HepG2 (cell line): ENCODE results near the gene LCE2D. TPM values are rescaled to one million over a fixed set of nuclear protein-coding genes. Genes with fewer than 3 reads are reported as not detected.

Source experiments
- polyA plus RNA-seq, 8 experiments: library from polyadenylated mRNA; depleted of rRNA in 3 of 8; stranded (reverse) in 7 of 8; unstranded in 1 of 8; fragments of >200 nt; fragmentation: Illumina TruSeq in 4 of 8; extraction: Trizol in 4 of 8; gene quantifications; 2 replicates each; pipeline versions ENCODE4 v1.2.1 to v1.2.3, GENCODE V29; 2011 to 2016; ENCODE audit warnings: low read depth in 4 of 8, missing spikeins in 1 of 8, mixed read lengths in 1 of 8; ENCODE audit not compliant: insufficient read depth in 1 of 8
- small RNA-seq, 3 experiments: library from RNA; depleted of rRNA; stranded (forward); fragments of <200 nt; gene quantifications; one replicate each; pipeline ENCODE3, GENCODE V24; 2012; ENCODE audit warnings: low read depth in 2 of 3, low replicate concordance in 1 of 3; ENCODE audit not compliant: insufficient read length in 3 of 3, insufficient read depth in 2 of 3
- total RNA-seq, 5 experiments: library from RNA; depleted of rRNA; stranded (reverse); fragments of >200 nt; fragmentation: Illumina TruSeq; extraction: Trizol; gene quantifications; 2 replicates each; pipeline ENCODE4 v1.2.3, GENCODE V29; 2016; ENCODE audit warnings: low read depth in 1 of 5

LCE2D gene
- total and polyA plus RNA-seq, 2 of the 13 experiments (the other 11 are each of a cell fraction or from before 2014, with no cell fraction given), result not detected

Small RNAs within 50 kb of the gene (small RNA-seq; reads per million reads assigned to genes)
- gene LCE3A (0 reads per million in 3 experiments), gene LCE3B (0 reads per million in 3 experiments)

Other genes with a start within 250 kb of the LCE2D start
- gene CRNN, start 249.1 kb upstream of the LCE2D start, total RNA-seq (2016; rRNA removed; fragmentation: Illumina TruSeq; extraction: Trizol), result not detected in 2 replicates
- not detected in 2 replicates for gene CRNN, start 249.1 kb upstream of the LCE2D start, polyA plus RNA-seq (2011; rRNA removed)
- gene LCE5A, start 152.6 kb upstream of the LCE2D start, total RNA-seq (2016; rRNA removed; fragmentation: Illumina TruSeq; extraction: Trizol), result not detected in 2 replicates
- gene LCE5A, start 152.6 kb upstream of the LCE2D start, polyA plus RNA-seq (2011; rRNA removed), result not detected in 2 replicates
- gene CRCT1, start 148.9 kb upstream of the LCE2D start, total RNA-seq (2016; rRNA removed; fragmentation: Illumina TruSeq; extraction: Trizol), result not detected in 2 replicates
- not detected in 2 replicates for gene CRCT1, start 148.9 kb upstream of the LCE2D start, polyA plus RNA-seq (2011; rRNA removed)
- not detected in 2 replicates for gene LCE3E, start 96.6 kb upstream of the LCE2D start, total RNA-seq (2016; rRNA removed; fragmentation: Illumina TruSeq; extraction: Trizol)
- not detected in 2 replicates for gene LCE3E, start 96.6 kb upstream of the LCE2D start, polyA plus RNA-seq (2011; rRNA removed)
- gene LCE3D, start 82.9 kb upstream of the LCE2D start, total RNA-seq (2016; rRNA removed; fragmentation: Illumina TruSeq; extraction: Trizol), result not detected in 2 replicates
- not detected in 2 replicates for gene LCE3D, start 82.9 kb upstream of the LCE2D start, polyA plus RNA-seq (2011; rRNA removed)
- gene LCE3C, start 63.1 kb upstream of the LCE2D start, total RNA-seq (2016; rRNA removed; fragmentation: Illumina TruSeq; extraction: Trizol), result not detected in 2 replicates
- not detected in 2 replicates for gene LCE3C, start 63.1 kb upstream of the LCE2D start, polyA plus RNA-seq (2011; rRNA removed)
- gene LCE3B, start 49.6 kb upstream of the LCE2D start, total RNA-seq (2016; rRNA removed; fragmentation: Illumina TruSeq; extraction: Trizol), result not detected in 2 replicates
- not detected in 2 replicates for gene LCE3B, start 49.6 kb upstream of the LCE2D start, polyA plus RNA-seq (2011; rRNA removed)
- gene LCE3A, start 40.3 kb upstream of the LCE2D start, total RNA-seq (2016; rRNA removed; fragmentation: Illumina TruSeq; extraction: Trizol), result not detected in 2 replicates
- gene LCE3A, start 40.3 kb upstream of the LCE2D start, polyA plus RNA-seq (2011; rRNA removed), result not detected in 2 replicates
- not detected in 2 replicates for gene LCE2C, start 11.9 kb downstream of the LCE2D start, total RNA-seq (2016; rRNA removed; fragmentation: Illumina TruSeq; extraction: Trizol)
- not detected in 2 replicates for gene LCE2C, start 11.9 kb downstream of the LCE2D start, polyA plus RNA-seq (2011; rRNA removed)
- gene LCE2B, start 22.7 kb downstream of the LCE2D start, total RNA-seq (2016; rRNA removed; fragmentation: Illumina TruSeq; extraction: Trizol), result not detected in 2 replicates
- not detected in 2 replicates for gene LCE2B, start 22.7 kb downstream of the LCE2D start, polyA plus RNA-seq (2011; rRNA removed)
- gene LCE2A, start 35.0 kb downstream of the LCE2D start, total RNA-seq (2016; rRNA removed; fragmentation: Illumina TruSeq; extraction: Trizol), result not detected in 2 replicates
- not detected in 2 replicates for gene LCE2A, start 35.0 kb downstream of the LCE2D start, polyA plus RNA-seq (2011; rRNA removed)
- not detected in 2 replicates for gene LCE4A, start 44.8 kb downstream of the LCE2D start, total RNA-seq (2016; rRNA removed; fragmentation: Illumina TruSeq; extraction: Trizol)
- not detected in 2 replicates for gene LCE4A, start 44.8 kb downstream of the LCE2D start, polyA plus RNA-seq (2011; rRNA removed)
- gene KPRP, start 94.6 kb downstream of the LCE2D start, total RNA-seq (2016; rRNA removed; fragmentation: Illumina TruSeq; extraction: Trizol), result not detected in 2 replicates
- not detected in 2 replicates for gene KPRP, start 94.6 kb downstream of the LCE2D start, polyA plus RNA-seq (2011; rRNA removed)
- gene LCE1F, start 111.8 kb downstream of the LCE2D start, total RNA-seq (2016; rRNA removed; fragmentation: Illumina TruSeq; extraction: Trizol), result not detected in 2 replicates
- not detected in 2 replicates for gene LCE1F, start 111.8 kb downstream of the LCE2D start, polyA plus RNA-seq (2011; rRNA removed)
- not detected in 2 replicates for gene LCE1E, start 122.9 kb downstream of the LCE2D start, total RNA-seq (2016; rRNA removed; fragmentation: Illumina TruSeq; extraction: Trizol)
- gene LCE1E, start 122.9 kb downstream of the LCE2D start, polyA plus RNA-seq (2011; rRNA removed), result 0.12 TPM in 2 replicates
- not detected in 2 replicates for gene LCE1D, start 133.3 kb downstream of the LCE2D start, total RNA-seq (2016; rRNA removed; fragmentation: Illumina TruSeq; extraction: Trizol)
- not detected in 2 replicates for gene LCE1D, start 133.3 kb downstream of the LCE2D start, polyA plus RNA-seq (2011; rRNA removed)
- not detected in 2 replicates for gene LCE1C, start 143.3 kb downstream of the LCE2D start, total RNA-seq (2016; rRNA removed; fragmentation: Illumina TruSeq; extraction: Trizol)
- not detected in 2 replicates for gene LCE1C, start 143.3 kb downstream of the LCE2D start, polyA plus RNA-seq (2011; rRNA removed)
- gene LCE1B, start 148.6 kb downstream of the LCE2D start, total RNA-seq (2016; rRNA removed; fragmentation: Illumina TruSeq; extraction: Trizol), result not detected in 2 replicates
- gene LCE1B, start 148.6 kb downstream of the LCE2D start, polyA plus RNA-seq (2011; rRNA removed), result not detected in 2 replicates
- not detected in 2 replicates for gene LCE1A, start 164.1 kb downstream of the LCE2D start, total RNA-seq (2016; rRNA removed; fragmentation: Illumina TruSeq; extraction: Trizol)
- gene LCE1A, start 164.1 kb downstream of the LCE2D start, polyA plus RNA-seq (2011; rRNA removed), result not detected in 2 replicates
- gene LCE6A, start 179.5 kb downstream of the LCE2D start, total RNA-seq (2016; rRNA removed; fragmentation: Illumina TruSeq; extraction: Trizol), result not detected in 2 replicates
- gene LCE6A, start 179.5 kb downstream of the LCE2D start, polyA plus RNA-seq (2011; rRNA removed), result not detected in 2 replicates
- gene LCE7A, start 196.6 kb downstream of the LCE2D start, total RNA-seq (2016; rRNA removed; fragmentation: Illumina TruSeq; extraction: Trizol), result not detected in 2 replicates
- not detected in 2 replicates for gene LCE7A, start 196.6 kb downstream of the LCE2D start, polyA plus RNA-seq (2011; rRNA removed)
- not detected in 2 replicates for gene SMCP, start 214.9 kb downstream of the LCE2D start, total RNA-seq (2016; rRNA removed; fragmentation: Illumina TruSeq; extraction: Trizol)
- gene SMCP, start 214.9 kb downstream of the LCE2D start, polyA plus RNA-seq (2011; rRNA removed), result not detected in 2 replicates
- gene IVL, start 245.2 kb downstream of the LCE2D start, total RNA-seq (2016; rRNA removed; fragmentation: Illumina TruSeq; extraction: Trizol), result not detected in 2 replicates
- gene IVL, start 245.2 kb downstream of the LCE2D start, polyA plus RNA-seq (2011; rRNA removed), result not detected in 2 replicates